HepG2 (cell line): Measurements from ENCODE around the gene SMIM1. TPM values are rescaled to one million over a fixed set of nuclear protein-coding genes. Genes with fewer than 3 reads are reported as not detected.

Source experiments
- ATAC-seq: fragments of 200-7000 bp; cut with Tn5 transposase; 3 replicates; pipeline ENCODE4 v1.9.1; 2020; ENCODE audit warnings: mild to moderate bottlenecking, moderate library complexity
- BruUV-seq: library from RNA; stranded (reverse); fragments of 400-500 nt; replicated peaks from 2 replicates; lab custom pipeline; 2021; lab: Mats Ljungman, UMichigan
- CTCF ChIA-PET: fragments of 300-600 bp; formaldehyde crosslinking; extraction: SDS; loops from one replicate; lab custom pipeline; 2021; ENCODE audit warnings: low total read pairs, inconsistent platforms, low intra/inter-chr PET ratio; lab: Yijun Ruan, JAX
- POLR2A ChIA-PET: fragments of 350-600 bp; sonication (Branson Sonifier 250); formaldehyde crosslinking; loops from one replicate; lab custom pipeline; 2020; ENCODE audit warnings: antibody characterized with exemption, inconsistent platforms; lab: Yijun Ruan, JAX
- DNase-seq: peaks from one replicate; pipeline ENCODE4 v3.0.0-alpha.2; 2015; ENCODE audit warnings: low spot score
- FAIRE-seq: peaks from 3 replicates; lab custom pipeline; 2011; peaks lifted over from hg19 to GRCh38; lab: Jason Lieb, UNC
- H2AFZ ChIP-seq: one replicate; pipeline ENCODE4 v1.6.1; 2011; ENCODE audit warnings: low read length, inconsistent platforms
- H3K27ac ChIP-seq: fragments of 300-600 bp; 3 replicates; pipeline ENCODE4 v1.8.0; 2011; ENCODE audit warnings: mixed run types, mild to moderate bottlenecking, mixed read lengths, low read length, inconsistent platforms; ENCODE audit not compliant: insufficient read depth; ENCODE audit errors: extremely low read length
- H3K27me3 ChIP-seq, 2 experiments: fragments of 200-600 bp in 1 of 2; 2 replicates in 1 of 2; 3 replicates in 1 of 2; pipeline versions ENCODE4 v1.6.0 to v1.8.0; 2011; ENCODE audit warnings: low read length in 2 of 2, mild to moderate bottlenecking in 2 of 2, moderate library complexity in 2 of 2, inconsistent platforms in 1 of 2; ENCODE audit not compliant: insufficient read depth in 2 of 2, control insufficient read depth in 1 of 2
- H3K36me3 ChIP-seq, 2 experiments: fragments of 200-600 bp in 1 of 2; replicated peaks in 1 of 2; 2 replicates in 1 of 2; 3 replicates in 1 of 2; pipeline versions ENCODE4 v1.5.1 to v1.8.0; 2011; ENCODE audit warnings: low read length in 2 of 2, inconsistent platforms in 1 of 2; ENCODE audit not compliant: insufficient read depth in 2 of 2, control insufficient read depth in 1 of 2
- H3K4me1 ChIP-seq: 2 replicates; pipeline ENCODE4 v1.5.1; 2012; ENCODE audit warnings: low read length, inconsistent platforms; ENCODE audit not compliant: insufficient read depth
- H3K4me2 ChIP-seq: 2 replicates; pipeline ENCODE4 v1.6.0; 2011; ENCODE audit warnings: low read depth, low read length, inconsistent platforms
- H3K4me3 ChIP-seq, 3 experiments: fragments of 200-600 bp in 1 of 3; sonication (generic), shearing (Covaris generic) in 1 of 3; replicated peaks in 1 of 3; 2 replicates each; pipeline ENCODE4 v1.5.1; 2011 to 2016; ENCODE audit warnings: low read length in 3 of 3, inconsistent platforms in 2 of 3, low read depth in 2 of 3, mild to moderate bottlenecking in 2 of 3, control low read depth in 1 of 3, mixed read lengths in 1 of 3; ENCODE audit not compliant: insufficient read depth in 1 of 3
- H3K79me2 ChIP-seq: one replicate; pipeline ENCODE4 v1.6.1; 2011; ENCODE audit warnings: low read length, inconsistent platforms; ENCODE audit not compliant: insufficient read depth
- H3K9ac ChIP-seq: 2 replicates; pipeline ENCODE4 v1.6.0; 2011; ENCODE audit warnings: mild to moderate bottlenecking, low read depth, low read length, inconsistent platforms; ENCODE audit not compliant: insufficient read depth
- H3K9me3 ChIP-seq: 2 replicates; pipeline ENCODE4 v1.5.1; 2012; ENCODE audit warnings: mild to moderate bottlenecking, low read length
- H4K20me1 ChIP-seq: 2 replicates; pipeline ENCODE4 v1.6.0; 2011; ENCODE audit warnings: inconsistent platforms, mild to moderate bottlenecking, low read length, moderate library complexity; ENCODE audit not compliant: insufficient read depth
- GLMP ChIP-seq: sonication (generic); formaldehyde crosslinking; IDR thresholded peaks from 2 replicates; pipeline ENCODE4 v1.9.0; 2021; ENCODE audit warnings: missing genetic modification reagents, mild to moderate bottlenecking, borderline replicate concordance
- MEF2D ChIP-seq: sonication (generic); formaldehyde crosslinking; IDR thresholded peaks from 2 replicates; pipeline ENCODE4 v1.5.1; 2020; ENCODE audit warnings: mild to moderate bottlenecking, missing genetic modification reagents
- PATZ1 ChIP-seq: sonication (generic); formaldehyde crosslinking; IDR thresholded peaks from 2 replicates; pipeline ENCODE4 v1.4.0; 2020; ENCODE audit warnings: missing genetic modification reagents
- PHB2 ChIP-seq: fragments of 450-650 bp; IDR thresholded peaks from 2 replicates; pipeline ENCODE4 v1.6.1; 2018; ENCODE audit not compliant: partially characterized antibody
- RNF2 ChIP-seq: fragments of 450-650 bp; conservative IDR thresholded peaks from 2 replicates; pipeline ENCODE4 v1.6.1; 2016; ENCODE audit warnings: low read depth
- SCMH1 ChIP-seq: sonication (generic); formaldehyde crosslinking; IDR thresholded peaks from 2 replicates; pipeline ENCODE4 v1.9.0; 2021; ENCODE audit warnings: missing genetic modification reagents, mild to moderate bottlenecking, borderline replicate concordance
- SMAD9 ChIP-seq: sonication (generic); formaldehyde crosslinking; IDR thresholded peaks from 2 replicates; pipeline ENCODE4 v1.5.1; 2020; ENCODE audit warnings: mild to moderate bottlenecking, missing genetic modification reagents
- SNRNP70 ChIP-seq: fragments of 200-400 bp; formaldehyde crosslinking; IDR thresholded peaks from 2 replicates; pipeline ENCODE4 v1.6.1; 2017; ENCODE audit warnings: mild to moderate bottlenecking, low read depth, low read length, moderate library complexity
- STAT5B ChIP-seq: sonication (generic); formaldehyde crosslinking; IDR thresholded peaks from 2 replicates; pipeline ENCODE4 v1.4.0; 2020; ENCODE audit warnings: missing genetic modification reagents
- ZFX ChIP-seq: sonication (generic); formaldehyde crosslinking; IDR thresholded peaks from 2 replicates; pipeline ENCODE4 v1.4.0; 2020; ENCODE audit warnings: mild to moderate bottlenecking, low read depth, missing genetic modification reagents, moderate library complexity
- ZIK1 ChIP-seq: sonication (generic); formaldehyde crosslinking; IDR thresholded peaks from 2 replicates; pipeline ENCODE4 v1.5.0; 2020; ENCODE audit warnings: mild to moderate bottlenecking, low read depth, missing genetic modification reagents, borderline replicate concordance
- ZNF281 ChIP-seq: sonication (generic); formaldehyde crosslinking; IDR thresholded peaks from 2 replicates; pipeline ENCODE4 v1.4.0; 2020; ENCODE audit warnings: missing genetic modification reagents, borderline replicate concordance
- WGBS: methylation state at CpG from one replicate; pipeline ENCODE4 v1.1.6; 2017; ENCODE audit warnings: low lambda C conversion rate; 5-methylcytosine and 5-hydroxymethylcytosine counted together
- in situ Hi-C: cut with HindIII; loops from 2 replicates; pipeline ENCODE4 v1.10.0; 2017; ENCODE audit warnings: low pct_unique_long_range_greater_than_20kb; ENCODE audit not compliant: extremely low pct_ligation_motif_present
- intact Hi-C: fragments of 100-400 bp; cut with micrococcal nuclease; formaldehyde crosslinking; loops from one replicate; pipeline ENCODE4 v1.10.0; 2022; ENCODE audit not compliant: unreplicated experiment
- polyA plus RNA-seq, 8 experiments: library from polyadenylated mRNA; depleted of rRNA in 3 of 8; stranded (reverse) in 7 of 8; unstranded in 1 of 8; fragments of >200 nt; fragmentation: Illumina TruSeq in 4 of 8; extraction: Trizol in 4 of 8; gene quantifications; 2 replicates each; pipeline versions ENCODE4 v1.2.1 to v1.2.3, GENCODE V29; 2011 to 2016; ENCODE audit warnings: low read depth in 4 of 8, missing spikeins in 1 of 8, mixed read lengths in 1 of 8; ENCODE audit not compliant: insufficient read depth in 1 of 8
- total RNA-seq, 5 experiments: library from RNA; depleted of rRNA; stranded (reverse); fragments of >200 nt; fragmentation: Illumina TruSeq; extraction: Trizol; gene quantifications; 2 replicates each; pipeline ENCODE4 v1.2.3, GENCODE V29; 2016; ENCODE audit warnings: low read depth in 1 of 5

Gene SMIM1
- total and polyA plus RNA-seq, 2 of the 13 experiments (the other 11 are each of a cell fraction or from before 2014, with no cell fraction given), result 12.4 to 56.3 TPM

- POLR2A ChIA-PET, result no interaction called here
- BruUV-seq, result no TSS peak
- 92% methylated on average over 10 of the region's 32 CpGs for WGBS
- Histone ChIP-seq H4K20me1 (no peaks in the 10 kb centered on the region), H3K4me3 (no peak overlapping the region), H3K9me3 (no peaks in the 10 kb centered on the region), H3K27me3 (no peaks in the 10 kb centered on the region), H3K79me2 (no peaks in the 10 kb centered on the region), H3K36me3 (peaks cover under 1 to 1% of the 10 kb centered on the region in 2 experiments; a peak in 1 of 5 replicates), H3K4me2 (no peak overlapping the region), H2AFZ (no peak overlapping the region), H3K4me1 (peaks cover 35% of the 10 kb centered on the region), H3K9ac (no peak overlapping the region), H3K27ac (no peak overlapping the region)
- intact Hi-C loops (no loop called here), in situ Hi-C loops (no loop called here)
- no peak for TF ChIP-seq RNF2
- no peak for TF ChIP-seq SNRNP70
- no peak for TF ChIP-seq ZIK1 (CRISPR knock-in tag)
- no peak for TF ChIP-seq SCMH1 (CRISPR knock-in tag)
- TF ChIP-seq STAT5B (CRISPR knock-in tag), result no peak
- TF ChIP-seq ZFX (CRISPR knock-in tag), result no peak
- no peak for TF ChIP-seq MEF2D
- TF ChIP-seq ZNF281 (CRISPR knock-in tag), result no peak
- no peak for TF ChIP-seq PATZ1
- no peak for TF ChIP-seq SMAD9 (CRISPR knock-in tag)
- TF ChIP-seq GLMP (CRISPR knock-in tag), result no peak
- TF ChIP-seq PHB2, result no peak
- ATAC-seq, result no peak
- DNase-seq, result no peak
- no peak for FAIRE-seq
- CTCF ChIA-PET, result no interaction called here
Observed at GRCh38 chr1:3729594-3730542, 42.7 kb upstream of the SMIM1 start.
